ENCODE results near the gene NANS.
"Not testable (repeated sequence)": the region's sequence is repeated elsewhere in the genome, so short reads cannot be mapped to it uniquely, and the experiment has no call there.

NANS gene

DNA sequence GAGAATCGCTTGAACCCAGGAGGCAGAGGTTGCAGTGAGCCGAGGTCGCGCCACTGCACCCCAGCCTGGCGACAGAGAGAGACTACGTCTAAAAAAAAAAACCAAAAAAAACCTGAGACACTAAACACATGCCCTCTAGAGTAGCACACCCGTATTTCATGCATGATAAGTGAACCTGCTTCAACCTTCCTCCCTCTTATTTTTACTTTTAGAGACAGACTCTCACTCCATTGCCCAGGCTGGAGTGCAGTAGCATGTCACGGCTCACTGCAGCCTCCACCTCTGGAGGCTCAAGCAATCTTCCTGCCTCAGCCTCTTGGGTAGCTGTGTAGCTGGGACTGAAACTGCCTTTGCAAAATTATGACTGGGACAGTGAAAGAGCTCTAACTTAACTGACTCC lies 17.6 kb upstream of the NANS start:
- DNase-seq (ENCODE audit: low spot score): no peak

DNA sequence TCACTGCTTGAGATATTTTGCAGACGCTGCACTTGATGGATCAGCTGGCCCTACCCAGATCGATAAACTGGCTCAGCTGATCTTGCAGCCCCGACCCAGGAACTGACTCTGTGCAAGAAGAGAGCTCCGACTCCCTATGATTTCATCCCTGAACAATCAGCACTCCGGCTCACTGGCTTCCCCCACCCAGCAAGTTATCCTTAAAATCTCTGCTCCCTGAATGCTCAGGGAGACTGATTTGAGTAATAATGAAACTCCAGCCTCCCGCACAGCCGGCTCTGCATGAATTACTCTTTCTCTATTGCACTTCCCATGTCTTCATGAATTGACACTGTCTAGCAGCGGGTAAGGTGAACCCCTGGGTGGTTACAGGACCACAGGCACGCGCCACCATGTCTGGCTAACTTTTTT lies 16.9 kb upstream of the NANS start:
- DNase-seq (ENCODE audit: low spot score): no peak

DNA sequence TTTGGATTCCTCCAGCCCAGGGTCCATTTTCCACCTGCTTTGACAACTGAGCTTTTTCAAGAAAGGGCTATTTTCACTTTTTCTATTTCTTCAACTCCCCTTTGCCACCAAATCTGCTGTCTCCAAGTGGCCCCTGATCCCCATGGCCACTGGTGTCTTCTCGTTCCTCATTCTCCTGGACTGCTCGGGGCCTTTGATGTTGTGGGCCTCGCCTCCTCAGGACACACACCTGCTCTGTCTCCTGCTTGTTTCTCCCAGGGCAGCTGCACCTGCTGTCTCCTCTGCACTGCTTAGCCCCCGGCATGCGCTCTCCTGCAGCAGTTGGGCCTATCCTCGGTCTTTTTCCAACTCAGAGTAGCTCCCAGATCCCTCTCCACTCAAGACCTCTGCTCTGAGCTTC lies 16.3 kb upstream of the NANS start:
- no peak for DNase-seq (ENCODE audit: low spot score)

DNA sequence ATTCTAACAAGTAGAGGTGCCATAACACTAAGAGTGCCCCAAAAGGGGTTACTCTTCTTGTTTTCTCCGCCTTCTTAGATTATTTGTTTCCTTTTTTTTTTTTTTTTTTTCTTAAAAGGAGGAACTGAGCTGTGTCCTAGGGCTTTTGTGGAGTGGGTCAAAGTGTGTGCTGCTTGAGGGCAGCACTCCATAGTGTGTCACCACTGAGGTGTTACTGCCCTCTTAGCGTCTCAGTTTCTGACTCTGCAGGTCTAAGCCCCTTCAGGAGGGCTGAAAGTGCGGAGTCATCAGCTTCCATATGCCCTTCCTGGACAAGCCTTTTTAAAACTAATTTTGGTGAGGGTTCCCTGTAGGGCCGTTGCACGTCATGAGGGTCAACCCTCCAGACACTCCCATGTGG lies 12.6 kb upstream of the NANS start:
- DNase-seq (ENCODE audit: low spot score): no peak

DNA sequence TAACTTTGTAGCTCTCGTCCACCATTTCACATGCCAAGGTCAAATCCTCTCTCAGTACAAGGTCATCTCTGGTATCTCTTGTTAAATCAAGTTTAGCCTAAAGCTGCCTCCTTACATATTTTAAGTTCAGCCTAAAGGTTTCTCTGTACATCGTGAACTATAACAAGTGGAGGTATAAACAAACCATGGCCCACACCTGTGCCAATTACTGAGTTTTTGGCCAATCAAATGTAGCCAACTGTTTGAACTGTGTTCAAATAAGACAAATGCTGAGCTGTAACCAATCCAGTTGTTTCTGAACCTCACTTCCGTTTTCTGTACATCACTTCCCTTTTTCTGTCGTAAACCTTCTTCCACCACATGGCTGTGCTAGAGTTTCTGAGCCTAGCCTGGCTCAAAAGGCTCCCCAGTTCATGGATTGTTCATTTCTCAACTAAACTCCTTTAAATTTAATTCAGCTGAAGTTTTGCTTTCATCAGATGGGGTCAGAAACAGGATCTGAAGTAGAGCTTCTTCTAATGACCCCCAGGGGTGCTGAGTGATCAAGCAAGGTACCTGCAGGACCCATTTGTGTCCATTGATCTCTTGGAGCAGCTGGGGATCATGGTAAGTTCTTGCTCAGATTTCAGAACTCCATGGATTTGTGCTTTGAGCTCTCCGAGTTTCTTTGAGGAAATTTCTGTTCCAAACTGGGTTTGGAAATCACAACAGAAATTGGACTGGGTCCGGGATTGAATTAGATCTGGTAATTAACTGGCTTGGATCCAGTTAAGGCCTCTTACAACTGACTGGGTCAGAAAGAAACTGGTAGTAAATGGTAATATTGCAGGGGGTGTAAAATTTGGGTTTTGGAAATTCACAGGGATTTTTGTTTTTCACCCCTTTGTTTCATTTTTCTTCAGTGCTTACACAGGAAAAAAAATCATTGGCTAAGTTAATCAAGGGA lies 11.0 kb upstream of the NANS start:
- peak; percentile 48 for DNase-seq (ENCODE audit: low spot score)

DNA sequence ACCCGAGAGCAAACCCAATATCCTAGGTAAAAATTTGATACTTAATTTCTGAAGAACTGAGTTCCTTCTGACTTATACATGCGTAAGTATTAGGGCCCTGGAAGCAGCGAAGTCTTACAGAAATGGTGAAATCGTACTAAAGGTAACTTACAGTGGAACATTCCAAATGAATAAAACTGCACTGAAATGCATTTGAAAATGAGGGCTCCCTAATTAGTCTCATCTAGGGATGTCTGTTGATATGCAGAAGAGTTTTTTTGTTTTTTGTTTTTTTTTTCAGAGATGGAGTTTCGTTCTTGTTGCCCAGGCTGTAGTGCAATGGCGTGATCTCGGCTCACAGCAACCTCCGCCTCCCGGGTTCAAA lies 10.4 kb upstream of the NANS start:
- DNase-seq (ENCODE audit: low spot score): no peak

DNA sequence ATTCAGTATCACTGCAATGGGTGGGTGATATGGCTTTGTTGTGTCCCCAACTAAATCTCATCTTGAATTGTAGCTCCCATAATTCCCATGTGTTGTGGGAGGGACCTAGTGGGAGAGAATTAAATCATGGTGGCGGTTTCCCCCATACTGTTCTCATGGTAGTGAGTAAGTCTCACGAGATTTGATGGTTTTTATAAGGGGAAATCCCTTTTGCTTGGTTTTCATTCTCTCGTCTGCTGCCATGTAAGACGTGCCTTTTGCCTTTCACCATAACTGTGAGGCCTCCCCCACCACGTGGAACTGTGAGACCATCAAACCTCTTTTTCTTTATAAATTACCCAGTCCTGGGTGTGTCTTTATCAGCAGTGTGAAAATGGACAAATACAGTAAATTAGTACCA lies 9.5 kb upstream of the NANS start:
- DNase-seq (ENCODE audit: low spot score): no peak

DNA sequence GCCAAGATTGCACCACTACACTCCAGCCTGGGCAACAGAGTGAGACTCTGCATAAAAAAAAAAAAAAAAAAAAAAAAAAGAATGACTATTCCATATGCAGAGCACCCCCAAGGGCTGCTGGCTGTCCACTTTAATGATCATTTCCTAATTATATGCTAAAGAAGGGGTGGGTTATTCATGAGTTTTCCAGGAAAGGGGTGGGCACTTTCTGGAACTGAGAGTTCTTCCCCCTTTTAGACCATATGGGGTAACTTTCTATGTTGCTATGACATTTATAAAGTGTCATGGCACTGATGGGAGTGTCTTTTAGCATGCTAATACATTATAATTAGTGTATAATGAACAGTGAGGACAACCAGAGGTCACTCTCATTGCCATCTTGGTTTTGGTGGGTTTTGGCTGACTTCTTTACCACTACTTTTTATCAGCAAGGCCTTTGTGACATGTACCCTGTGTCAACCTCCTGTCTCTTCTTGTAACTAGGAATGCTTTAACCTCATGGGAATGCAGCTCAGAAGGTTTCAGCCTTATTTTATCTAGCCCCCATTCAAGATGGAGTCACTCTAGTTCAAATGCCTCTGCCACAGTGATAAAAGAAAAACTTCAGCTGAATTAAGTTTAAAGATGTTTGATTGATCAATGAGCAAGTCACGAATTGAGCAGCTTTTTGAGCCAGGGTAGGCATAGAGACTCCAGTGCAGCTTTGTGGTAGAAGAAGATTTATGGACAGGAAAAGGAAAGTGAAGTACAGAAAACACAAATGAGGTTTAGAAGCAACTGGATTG lies 7.1 kb upstream of the NANS start:
- DNase-seq (ENCODE audit: low spot score): no peak

DNA sequence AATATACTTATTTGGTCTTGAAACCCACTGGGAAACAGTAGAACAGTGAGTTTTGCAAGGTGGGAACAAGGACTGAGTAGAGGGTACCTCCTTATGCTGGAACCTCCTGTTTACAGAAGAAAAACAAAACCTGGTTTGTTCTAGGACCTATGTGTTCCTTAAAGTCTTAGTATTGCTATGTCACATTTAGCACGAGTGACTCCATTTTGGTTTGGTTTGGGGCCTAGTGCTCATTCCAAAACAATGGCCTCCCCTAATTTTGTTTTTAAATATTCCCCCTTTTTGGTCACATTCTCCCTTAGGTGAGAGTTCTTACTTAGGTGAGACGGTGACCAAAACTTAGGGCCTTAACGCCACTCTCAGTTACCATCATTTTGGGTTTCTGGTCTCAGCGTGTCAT lies 6.2 kb upstream of the NANS start:
- DNase-seq (ENCODE audit: low spot score): no peak

DNA sequence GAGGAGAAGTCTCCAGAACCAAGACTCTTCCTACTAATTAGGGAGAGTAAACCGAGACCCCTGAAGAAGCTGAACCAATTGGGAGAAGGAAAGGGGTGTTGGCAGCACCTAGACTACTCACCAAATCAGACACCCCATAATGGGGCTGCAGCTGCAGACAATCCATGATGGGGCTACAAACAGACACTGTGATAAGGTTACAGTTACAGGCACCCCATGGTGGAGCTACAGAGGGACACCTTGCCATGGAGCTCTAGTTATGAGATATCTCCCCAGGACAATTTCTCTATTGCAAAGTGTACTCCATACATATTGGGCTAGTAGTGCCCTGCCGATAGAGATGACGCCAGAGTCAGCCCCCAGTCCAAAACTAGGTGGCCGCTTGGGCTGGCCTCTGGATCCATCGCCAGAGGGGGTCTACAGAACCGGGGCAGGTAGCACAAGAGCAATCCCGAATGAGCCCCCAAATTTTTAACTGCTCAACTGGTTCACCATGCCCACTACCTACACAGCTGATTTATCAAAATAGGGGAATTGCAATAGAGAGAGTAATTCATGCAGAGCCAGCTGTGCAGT lies 2.1 kb upstream of the NANS start:
- no peak for DNase-seq (ENCODE audit: low spot score)

DNA sequence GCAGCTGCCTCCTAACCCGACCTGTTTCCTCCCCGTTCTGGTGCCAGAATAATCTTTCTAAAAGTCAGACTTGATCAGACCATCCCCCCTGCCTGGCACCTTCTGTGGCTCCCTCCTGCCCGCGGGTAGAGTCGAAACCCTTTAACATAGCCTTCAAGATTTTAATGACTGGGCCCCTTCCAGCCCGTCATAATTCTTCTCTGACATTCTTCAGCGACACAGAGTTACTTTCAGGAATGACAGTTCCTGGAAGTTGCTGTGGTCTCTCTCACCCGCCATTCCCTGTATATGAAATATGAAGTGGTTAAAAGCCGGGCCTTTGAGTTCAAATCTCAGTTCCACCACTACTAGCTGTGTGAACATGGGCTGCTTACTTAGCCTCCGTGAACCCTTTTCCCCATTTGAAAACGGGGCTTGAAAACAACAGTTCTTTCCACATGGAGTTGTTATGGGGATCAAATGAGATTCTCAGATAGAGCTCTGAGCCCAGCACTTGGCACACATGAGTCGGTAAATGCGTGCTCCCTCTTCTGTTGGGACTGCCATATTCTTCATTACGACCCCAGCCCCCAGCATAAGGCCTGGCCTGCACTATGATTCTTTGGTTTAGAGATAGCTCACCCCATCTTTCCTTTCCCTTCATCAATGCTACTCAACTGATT lies 737 bp downstream of the NANS start:
- DNase-seq (ENCODE audit: low spot score): no peak

DNA sequence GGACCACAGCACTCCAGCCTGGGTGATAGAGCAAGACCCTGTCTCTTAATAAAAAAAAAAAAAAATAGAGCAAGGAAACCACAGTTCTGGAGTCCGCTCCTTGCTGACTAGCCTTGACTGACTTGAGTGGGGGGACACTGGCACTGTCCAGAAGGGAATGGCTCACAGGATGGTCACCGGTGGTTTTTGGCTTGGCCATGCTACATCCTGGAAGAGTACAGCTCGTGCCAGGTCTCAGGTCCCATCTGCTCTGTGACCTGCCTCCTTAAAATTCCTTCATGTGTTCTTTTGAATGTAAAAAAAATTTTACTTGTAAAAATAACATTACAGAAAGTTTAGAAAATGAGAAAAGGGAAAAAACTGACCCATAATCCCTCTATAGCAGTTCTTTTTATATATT lies 5.6 kb downstream of the NANS start:
- no peak for DNase-seq (ENCODE audit: low spot score)

DNA sequence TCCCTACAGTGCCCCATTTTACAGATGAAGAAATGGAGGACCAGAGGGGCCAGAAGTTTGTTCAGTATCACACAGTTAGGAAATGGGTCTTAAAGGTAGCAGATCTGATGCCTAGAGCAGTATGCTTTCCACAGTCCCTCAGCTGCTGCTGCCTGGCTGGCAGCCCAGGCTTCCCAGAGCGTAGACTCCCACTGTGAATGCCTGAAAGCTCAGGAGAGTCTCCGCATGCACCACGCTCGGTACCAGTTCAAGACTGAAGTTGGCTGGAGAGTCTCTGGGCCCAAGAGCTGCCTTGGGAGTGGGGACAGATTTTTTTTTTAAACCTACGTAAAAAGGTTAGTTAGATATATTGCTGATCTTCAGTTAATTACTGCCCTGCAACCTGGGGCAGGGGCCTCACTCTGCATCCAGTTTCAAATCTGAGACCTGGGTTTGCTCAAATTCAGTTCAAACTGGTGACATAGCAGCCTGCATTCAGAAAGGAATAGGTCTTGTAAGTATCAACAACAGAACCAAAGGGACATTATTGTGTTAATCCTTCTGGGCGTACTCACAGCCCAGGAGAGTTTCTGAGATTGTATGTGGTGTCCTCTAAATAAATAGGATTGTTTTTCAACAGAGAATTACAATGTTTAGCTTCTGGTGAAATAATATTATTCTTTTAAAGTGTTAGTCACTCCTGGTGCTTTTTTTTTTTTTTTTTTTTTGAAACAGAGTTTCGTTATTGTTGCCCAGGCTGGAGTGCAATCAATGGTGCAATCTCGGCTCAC lies 8.3 kb downstream of the NANS start:
- DNase-seq (ENCODE audit: low spot score): peak; percentile 47

DNA sequence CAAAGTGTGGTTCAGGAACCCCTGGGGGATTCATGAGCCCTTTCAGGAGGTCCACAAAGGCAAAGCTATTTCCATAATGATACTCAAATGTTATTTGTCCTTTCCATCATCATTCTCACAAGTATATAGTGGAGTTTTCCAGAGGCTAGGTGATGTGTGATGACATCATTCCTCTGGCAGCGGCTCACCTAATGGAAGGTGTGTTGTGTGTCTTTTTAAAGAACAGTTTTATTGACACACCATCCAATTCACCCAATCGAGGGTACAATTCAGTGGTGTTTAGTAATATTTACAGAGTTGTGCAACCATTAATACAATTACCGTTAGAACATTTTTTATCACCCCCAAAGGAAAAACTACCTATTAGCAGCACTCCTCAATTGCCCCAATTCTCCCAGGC lies 9.7 kb downstream of the NANS start:
- DNase-seq (ENCODE audit: low spot score): no peak

DNA sequence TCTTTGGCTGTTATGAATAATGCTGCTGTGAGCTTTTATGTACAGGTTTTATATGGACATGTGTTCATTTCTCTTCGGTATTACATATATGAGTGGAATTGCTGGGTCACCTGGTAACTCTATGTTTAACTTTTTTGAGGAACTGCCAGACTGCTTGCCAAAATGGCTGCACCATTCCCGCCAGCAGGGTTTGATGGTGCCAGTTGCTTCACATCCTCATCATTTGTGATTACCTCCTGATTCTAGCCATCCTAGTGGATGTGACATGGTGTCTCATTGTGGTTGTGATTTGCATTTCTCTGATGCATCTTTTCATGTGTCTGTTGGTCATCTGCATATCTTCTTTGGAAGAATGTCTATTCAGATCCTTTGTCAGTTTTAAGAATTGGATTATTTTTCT lies 10.7 kb downstream of the NANS start:
- DNase-seq (ENCODE audit: low spot score): no peak

DNA sequence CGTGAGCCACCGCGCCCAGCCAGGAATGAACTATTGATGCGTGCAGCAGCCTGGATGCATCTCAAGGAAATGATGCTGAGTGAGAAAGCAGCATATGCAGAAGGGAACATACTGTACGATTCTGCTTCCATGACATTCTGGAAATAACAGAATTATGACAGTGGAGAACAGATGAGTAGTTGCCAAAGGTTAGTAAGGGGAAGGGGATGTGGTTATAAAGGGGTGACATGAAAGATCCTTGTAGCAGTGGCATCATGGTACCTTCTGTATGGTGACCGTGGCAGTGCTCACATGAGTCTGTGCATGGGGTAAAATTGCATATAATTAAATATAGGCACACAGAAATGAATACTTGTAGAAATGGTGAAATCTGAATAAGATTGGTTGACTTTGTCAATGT lies 13.0 kb downstream of the NANS start:
- DNase-seq (ENCODE audit: low spot score): no peak

DNA sequence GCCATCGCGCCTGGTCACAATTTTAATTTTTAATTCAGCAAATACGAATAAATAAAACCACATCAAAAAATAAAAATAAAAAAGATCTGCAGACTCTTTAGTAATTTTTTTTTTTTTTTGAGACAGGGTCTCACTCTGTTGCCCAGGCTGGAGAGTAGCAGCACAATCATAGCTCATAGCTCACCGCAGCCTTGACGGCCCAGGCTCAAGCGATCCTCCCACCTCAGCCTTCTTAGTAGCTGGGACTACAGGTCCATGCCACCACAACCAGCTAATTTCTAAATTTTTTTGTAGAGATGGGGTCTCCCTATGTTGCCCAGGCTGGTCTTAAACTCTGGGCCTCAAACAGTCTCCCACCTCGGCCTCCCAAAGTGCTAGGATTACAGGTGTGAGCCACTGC lies 14.2 kb downstream of the NANS start:
- DNase-seq (ENCODE audit: low spot score): no peak

DNA sequence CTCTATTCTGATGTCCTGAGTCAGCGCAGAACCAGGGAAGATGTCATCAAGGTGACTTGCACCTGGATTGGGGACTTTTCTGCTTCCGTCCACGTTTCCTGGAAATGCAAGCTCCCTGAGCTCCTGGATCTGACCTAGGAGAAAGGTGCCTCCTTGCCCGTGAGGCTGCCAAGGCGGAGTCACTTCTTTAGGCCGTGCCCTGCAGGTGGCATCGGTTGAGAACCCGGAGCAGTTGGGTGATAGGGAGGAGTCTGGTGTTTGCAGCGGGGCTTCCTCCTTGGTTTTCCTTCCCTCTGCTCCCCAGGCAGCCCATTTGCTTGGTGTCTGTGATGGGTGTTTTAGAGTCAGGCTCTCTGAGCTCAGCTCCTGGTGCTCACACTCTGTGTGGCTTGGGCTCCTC lies 15.2 kb downstream of the NANS start:
- DNase-seq (ENCODE audit: low spot score): no peak

DNA sequence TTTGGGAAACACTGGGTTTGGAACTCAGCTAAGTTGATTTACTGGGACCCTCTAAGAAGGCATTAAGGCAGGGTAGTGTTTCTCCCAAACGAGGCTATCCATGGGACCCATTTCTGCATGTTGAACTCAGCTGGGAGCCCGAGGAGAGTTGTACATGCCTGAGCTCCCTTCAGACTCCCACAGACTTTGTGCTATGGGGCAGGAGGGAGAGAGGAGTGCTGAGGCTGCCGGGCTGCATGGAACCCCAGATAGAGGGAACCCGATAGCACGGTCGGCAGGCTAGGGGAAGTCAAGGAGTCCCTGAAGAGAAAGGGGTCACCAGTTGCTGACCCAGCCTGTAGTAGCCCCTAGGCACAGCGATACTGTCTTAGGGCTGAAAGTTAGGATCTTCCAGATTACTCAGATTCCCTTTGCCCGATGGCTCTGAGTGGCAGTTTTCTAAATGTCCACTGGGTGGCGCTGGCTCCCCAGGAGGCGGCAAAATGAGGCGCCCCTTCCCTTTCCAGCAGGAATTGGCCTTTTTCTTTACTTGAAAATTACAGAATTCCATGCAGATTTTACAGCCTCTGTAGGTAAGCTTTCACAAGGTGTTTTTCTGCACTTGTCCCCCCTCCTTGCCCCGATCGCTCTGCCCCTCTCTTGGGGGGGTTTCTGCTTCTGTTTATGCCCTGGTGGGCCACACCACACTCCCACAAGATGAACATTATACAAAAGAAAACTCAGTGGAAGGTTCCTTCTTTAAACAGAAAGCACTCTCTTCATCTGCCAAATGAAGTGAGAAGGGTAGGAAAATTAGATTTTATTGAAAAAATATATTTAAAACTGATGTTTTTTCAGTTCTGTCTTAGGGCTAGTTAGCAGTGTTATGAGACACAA lies 17.8 kb downstream of the NANS start:
- DNase-seq (ENCODE audit: low spot score): peak; percentile 63

DNA sequence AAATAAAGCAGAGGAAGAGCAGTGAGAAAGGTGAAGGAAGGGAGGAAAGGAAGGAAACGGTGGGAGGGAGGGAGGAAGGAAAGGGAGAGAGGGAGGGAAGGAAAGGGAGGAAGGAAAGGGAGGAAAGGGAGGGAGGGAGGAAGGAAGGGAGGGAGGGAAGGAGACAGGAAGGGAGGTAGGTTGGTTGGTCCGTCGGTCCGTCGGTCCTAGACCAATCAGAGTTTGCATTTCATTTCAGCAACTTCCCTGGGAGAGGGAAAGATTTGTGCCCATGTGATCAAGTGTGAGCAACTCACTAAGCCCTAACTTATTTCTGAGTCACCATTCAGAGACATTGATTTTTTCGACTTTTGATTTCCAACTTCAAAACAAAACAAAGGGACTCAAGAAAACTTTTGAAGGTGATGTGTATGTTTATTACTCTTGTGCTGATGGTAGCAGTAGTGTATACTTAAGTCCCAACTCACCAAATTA lies 18.8 kb downstream of the NANS start:
- DNase-seq (ENCODE audit: low spot score): no peak

DNA sequence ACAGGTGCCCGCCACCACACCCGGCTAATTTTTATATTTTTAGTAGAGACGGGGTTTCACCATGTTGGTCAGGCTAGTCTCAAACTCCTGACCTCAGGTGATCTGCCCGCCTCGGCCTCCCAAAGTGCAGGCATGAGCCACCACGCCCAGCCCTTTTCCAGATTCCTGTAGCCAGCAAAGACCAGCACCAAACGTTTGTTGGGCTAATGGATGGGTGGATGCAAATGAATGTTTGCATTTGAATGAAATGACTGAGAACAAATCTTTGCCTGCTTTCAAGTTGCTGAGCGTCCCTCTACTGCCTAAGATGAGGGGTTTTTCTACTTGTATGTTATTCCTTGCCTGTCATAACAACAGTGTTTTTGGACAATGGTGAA lies 20.0 kb downstream of the NANS start:
- not testable (repeated sequence) for DNase-seq (ENCODE audit: low spot score)
